Keratinocyte (primary cell): Measurements from ENCODE around the gene EIF4E1B. TPM values are rescaled to one million over a fixed set of nuclear protein-coding genes. Genes with fewer than 3 reads are reported as not detected.

Source experiments
- DNase-seq: peaks from one replicate; pipeline ENCODE4 v3.0.0-alpha.2; 2011; ENCODE audit warnings: low read depth, missing footprints, low spot score
- FAIRE-seq: peaks from 2 replicates; lab custom pipeline; 2011; peaks lifted over from hg19 to GRCh38; lab: Jason Lieb, UNC
- H2AFZ ChIP-seq: 2 replicates; pipeline ENCODE4 v1.6.0; 2012; ENCODE audit warnings: low read length, control low read depth, inconsistent platforms; ENCODE audit not compliant: control insufficient read depth
- H3K27ac ChIP-seq: 2 replicates; pipeline ENCODE4 v1.5.1; 2011; ENCODE audit warnings: low read length; ENCODE audit not compliant: control insufficient read depth, insufficient read depth
- H3K27me3 ChIP-seq: 3 replicates; pipeline ENCODE4 v1.6.0; 2011; ENCODE audit warnings: low read length; ENCODE audit not compliant: control insufficient read depth, insufficient read depth; ENCODE audit errors: extremely low read depth
- H3K36me3 ChIP-seq, 2 experiments: 2 replicates in 1 of 2; 3 replicates in 1 of 2; pipeline ENCODE4 v1.5.1; 2011; ENCODE audit warnings: low read length in 2 of 2, mild to moderate bottlenecking in 1 of 2; ENCODE audit not compliant: control insufficient read depth in 2 of 2, insufficient read depth in 2 of 2; ENCODE audit errors: extremely low read depth in 1 of 2
- H3K4me1 ChIP-seq: 3 replicates; pipeline ENCODE4 v1.5.1; 2011; ENCODE audit warnings: low read length; ENCODE audit not compliant: control insufficient read depth, insufficient read depth; ENCODE audit errors: extremely low read depth
- H3K4me2 ChIP-seq: 3 replicates; pipeline ENCODE4 v1.6.0; 2011; ENCODE audit warnings: low read depth, low read length; ENCODE audit not compliant: control insufficient read depth, insufficient read depth; ENCODE audit errors: extremely low read depth
- H3K4me3 ChIP-seq, 3 experiments: fragments of 200-600 bp in 1 of 3; sonication (generic) in 1 of 3; 2 replicates in 2 of 3; 3 replicates in 1 of 3; pipeline ENCODE4 v1.5.1; 2011 to 2016; ENCODE audit warnings: low read length in 3 of 3, mild to moderate bottlenecking in 3 of 3, control low read depth in 2 of 3, inconsistent platforms in 1 of 3, low read depth in 1 of 3, mixed read lengths in 1 of 3, mixed run types in 1 of 3, moderate library complexity in 1 of 3; ENCODE audit not compliant: control insufficient read depth in 2 of 3, insufficient read depth in 2 of 3; ENCODE audit errors: extremely low read depth in 1 of 3
- H3K79me2 ChIP-seq: 2 replicates; pipeline ENCODE4 v1.6.0; 2012; ENCODE audit warnings: low read length; ENCODE audit not compliant: control insufficient read depth, insufficient read depth
- H3K9ac ChIP-seq: 3 replicates; pipeline ENCODE4 v1.6.0; 2011; ENCODE audit warnings: low read length; ENCODE audit not compliant: control insufficient read depth, insufficient read depth; ENCODE audit errors: extremely low read depth
- H3K9me1 ChIP-seq: 3 replicates; pipeline ENCODE4 v1.6.0; 2011; ENCODE audit warnings: low read length; ENCODE audit not compliant: control insufficient read depth, insufficient read depth; ENCODE audit errors: extremely low read depth
- H3K9me3 ChIP-seq: 2 replicates; pipeline ENCODE4 v1.5.1; 2012; ENCODE audit warnings: low read depth, low read length; ENCODE audit not compliant: control insufficient read depth
- H4K20me1 ChIP-seq: 3 replicates; pipeline ENCODE4 v1.6.0; 2011; ENCODE audit warnings: low read length; ENCODE audit not compliant: control insufficient read depth, insufficient read depth; ENCODE audit errors: extremely low read depth
- CTCF ChIP-seq, 3 experiments: IDR thresholded peaks in 1 of 3; conservative IDR thresholded peaks in 1 of 3; optimal IDR thresholded peaks in 1 of 3; 2 replicates in 2 of 3; 3 replicates in 1 of 3; pipeline versions ENCODE3 to v1.5.1; 2011; ENCODE audit warnings: low read length in 3 of 3, mild to moderate bottlenecking in 3 of 3, moderate library complexity in 2 of 3, control low read depth in 1 of 3, inconsistent platforms in 1 of 3; ENCODE audit not compliant: insufficient read depth in 2 of 3; ENCODE audit errors: extremely low read depth in 1 of 3
- EZH2 ChIP-seq: IDR thresholded peaks from one replicate; pipeline ENCODE4 v1.6.1; 2012; ENCODE audit warnings: inconsistent platforms, mild to moderate bottlenecking, low read length, moderate library complexity
- dilution Hi-C: fragments of 300-500 bp; cut with MboI; formaldehyde crosslinking; loops from one replicate; pipeline ENCODE4 v1.7.0; 2020; ENCODE audit warnings: low sequenced_read_pairs; ENCODE audit not compliant: extremely low pct_ligation_motif_present
- polyA plus RNA-seq, 5 experiments: library from polyadenylated mRNA; depleted of rRNA in 3 of 5; stranded (reverse) in 3 of 5; stranded (forward) in 1 of 5; unstranded in 1 of 5; fragments of >200 nt; gene quantifications; 1 replicate in 1 of 5; 2 replicates in 3 of 5; 3 replicates in 1 of 5; pipeline versions ENCODE4 v1.2.1 to v1.2.3, GENCODE V29; 2011 to 2012; ENCODE audit warnings: missing spikeins in 2 of 5, low read depth in 1 of 5, low replicate concordance in 1 of 5

Gene EIF4E1B
- polyA plus RNA-seq, 1 donor (not counting 4 experiments of a cell fraction or from before 2014, with no cell fraction given) = not detected

DNA sequence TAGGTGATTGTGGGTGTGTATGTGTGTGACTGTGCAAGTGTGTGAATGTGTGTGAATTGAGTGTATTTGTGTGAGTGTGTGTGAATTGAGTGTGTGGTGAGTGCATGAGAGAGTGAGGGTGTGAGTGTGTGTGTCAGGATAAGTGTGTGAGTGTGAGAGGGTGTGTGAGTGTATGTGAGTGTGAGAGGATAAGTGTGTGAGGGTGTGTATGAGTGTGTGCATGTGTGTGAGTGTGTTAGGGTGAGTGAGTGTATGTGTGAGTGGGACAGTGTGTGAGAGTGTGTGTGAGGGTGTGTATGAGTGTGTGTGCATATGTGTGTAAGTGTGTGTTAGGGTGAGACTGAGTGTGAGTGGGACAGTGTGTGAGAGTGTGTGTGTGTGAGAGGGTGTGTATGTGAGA, 42.2 kb upstream of the EIF4E1B start:
- Histone ChIP-seq H3K36me3 (no peaks in the 10 kb centered on the region), H3K9me3 (peaks cover 13% of the 10 kb centered on the region), H2AFZ (no peak overlapping the region), H3K4me3 (no peak overlapping the region), H3K79me2 (no peaks in the 10 kb centered on the region), H3K4me2 (no peak overlapping the region), H3K9me1 (no peaks in the 10 kb centered on the region), H3K27ac (no peak overlapping the region), H4K20me1 (no peaks in the 10 kb centered on the region), H3K9ac (no peak overlapping the region), H3K4me1 (peaks cover 8% of the 10 kb centered on the region), H3K27me3 (no peaks in the 10 kb centered on the region)
- dilution Hi-C loops = no loop called here
- FAIRE-seq (no peak), DNase-seq (no peak)
- TF ChIP-seq CTCF (optimal IDR thresholded peaks at IDR 0.05 in 1 of 3, IDR thresholded peaks at IDR 0.05 in 1 of 3, conservative IDR thresholded peaks at IDR 0.05 in 1 of 3; ENCODE audit: extremely low read depth in 1 of 3, insufficient read depth in 2 of 3, low read length in 3 of 3) (no peak), EZH2 (no peak)

DNA sequence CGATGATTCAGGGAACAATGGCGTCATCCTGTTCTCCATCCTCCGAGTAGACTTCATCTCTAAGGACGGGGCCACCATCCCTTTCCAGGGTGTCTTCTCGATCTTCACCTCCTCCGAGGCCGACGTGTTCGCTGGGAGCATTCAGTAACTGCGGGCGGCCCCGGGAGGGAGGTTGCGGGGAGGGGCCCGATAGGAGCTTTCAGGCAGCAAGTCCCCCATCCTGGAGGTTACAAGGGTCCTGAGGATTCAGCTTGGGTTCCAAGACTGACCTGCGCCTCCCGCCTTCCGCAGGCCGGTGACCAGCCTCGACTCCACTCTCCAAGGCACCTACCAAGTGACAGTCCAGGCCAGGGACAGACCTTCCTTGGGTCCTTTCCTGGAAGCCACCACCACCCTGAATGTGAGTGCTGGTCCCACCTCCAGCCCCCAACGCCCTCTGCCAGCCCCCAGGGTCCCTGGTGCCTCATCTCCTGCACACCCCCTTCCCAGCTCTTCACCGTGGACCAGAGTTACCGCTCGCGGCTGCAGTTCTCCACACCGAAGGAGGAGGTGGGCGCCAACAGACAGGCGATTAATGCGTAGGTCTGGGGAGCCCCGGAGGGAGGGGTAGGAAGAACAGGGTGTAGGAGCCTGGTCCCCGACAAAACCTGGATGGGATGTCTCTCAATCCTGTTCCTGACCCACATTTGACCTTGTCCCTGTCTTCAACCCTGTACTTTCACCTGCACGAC, 41.3 kb upstream of the EIF4E1B start:
- no peak overlapping the region for H3K9ac ChIP-seq
- no peak overlapping the region for H3K4me2 ChIP-seq
- H3K4me3 ChIP-seq = no peak overlapping the region
- FAIRE-seq (no peak), DNase-seq (no peak)
- no peak overlapping the region for H2AFZ ChIP-seq
- dilution Hi-C loops = no loop called here
- peaks cover 8% of the 10 kb centered on the region for H3K4me1 ChIP-seq
- H3K36me3 ChIP-seq = no peaks in the 10 kb centered on the region
- TF ChIP-seq CTCF (optimal IDR thresholded peaks at IDR 0.05 in 1 of 3, IDR thresholded peaks at IDR 0.05 in 1 of 3, conservative IDR thresholded peaks at IDR 0.05 in 1 of 3; ENCODE audit: extremely low read depth in 1 of 3, insufficient read depth in 2 of 3, low read length in 3 of 3) (no peak), EZH2 (no peak)
- H4K20me1 ChIP-seq = no peaks in the 10 kb centered on the region
- no peaks in the 10 kb centered on the region for H3K27me3 ChIP-seq
- no peaks in the 10 kb centered on the region for H3K9me1 ChIP-seq
- H3K27ac ChIP-seq = no peak overlapping the region
- H3K79me2 ChIP-seq = no peaks in the 10 kb centered on the region
- peaks cover 13% of the 10 kb centered on the region for H3K9me3 ChIP-seq
